ENCODE results near the gene ROR1.

- TF ChIP-seq CTCF (conservative IDR thresholded peaks at IDR 0.05; ENCODE audit: low read length) (no peak), EZH2phosphoT487 (IDR thresholded peaks at IDR 0.05; ENCODE audit: borderline replicate concordance, low read depth, low read length) (no peak)
Measured at GRCh38 chr1:63940440-63940839, 166.6 kb downstream of the ROR1 start.

All from OCI-LY7 (cell line).